H9 (cell line): ENCODE results near the gene MNAT1. TPM values are rescaled to one million over a fixed set of nuclear protein-coding genes. Genes with fewer than 3 reads are reported as not detected.

ENCODE experiments used
- DNase-seq: peaks from one replicate; pipeline ENCODE4 v3.0.0-alpha.2; 2017
- H2AFZ ChIP-seq: one replicate; pipeline ENCODE4 v1.6.1; 2013; ENCODE audit warnings: mild to moderate bottlenecking, low read length, control low read depth, moderate library complexity
- H2AK5ac ChIP-seq: 2 replicates; pipeline ENCODE4 v1.6.1; 2013; ENCODE audit warnings: low read length, control low read depth, mixed read lengths; ENCODE audit not compliant: insufficient read length
- H2BK120ac ChIP-seq: one replicate; pipeline ENCODE4 v1.6.1; 2013; ENCODE audit warnings: low read depth, mild to moderate bottlenecking, low read length, control low read depth, inconsistent platforms; ENCODE audit not compliant: poor library complexity, severe bottlenecking
- H2BK12ac ChIP-seq: 2 replicates; pipeline ENCODE4 v1.6.1; 2013; ENCODE audit warnings: low read length, control low read depth, mixed read lengths, low read depth; ENCODE audit not compliant: insufficient read length
- H2BK15ac ChIP-seq: 2 replicates; pipeline ENCODE4 v1.6.1; 2013; ENCODE audit warnings: low read depth, low read length, control low read depth
- H2BK20ac ChIP-seq: one replicate; pipeline ENCODE4 v1.6.1; 2013; ENCODE audit warnings: low read depth, mild to moderate bottlenecking, low read length, control low read depth, inconsistent platforms; ENCODE audit not compliant: poor library complexity, severe bottlenecking
- H2BK5ac ChIP-seq: 2 replicates; pipeline ENCODE4 v1.6.1; 2013; ENCODE audit warnings: low read length, control low read depth, mixed read lengths; ENCODE audit not compliant: insufficient read length
- H3K14ac ChIP-seq: 2 replicates; pipeline ENCODE4 v1.6.1; 2013; ENCODE audit warnings: low read length, control low read depth; ENCODE audit not compliant: insufficient read depth
- H3K18ac ChIP-seq: 2 replicates; pipeline ENCODE4 v1.6.1; 2013; ENCODE audit warnings: low read depth, mild to moderate bottlenecking, mixed read lengths, low read length, control low read depth; ENCODE audit not compliant: insufficient read length
- H3K23ac ChIP-seq: 2 replicates; pipeline ENCODE4 v1.6.1; 2013; ENCODE audit warnings: low read length, control low read depth, mixed read lengths, low read depth; ENCODE audit not compliant: insufficient read length
- H3K23me2 ChIP-seq: 2 replicates; pipeline ENCODE4 v1.6.1; 2013; ENCODE audit warnings: low read depth, mild to moderate bottlenecking, mixed read lengths, low read length, control low read depth; ENCODE audit not compliant: insufficient read length, poor library complexity, severe bottlenecking
- H3K27ac ChIP-seq: 2 replicates; pipeline ENCODE4 v1.5.1; 2013; ENCODE audit warnings: low read length, control low read depth, mixed read lengths, low read depth; ENCODE audit not compliant: insufficient read length
- H3K27me3 ChIP-seq: 2 replicates; pipeline ENCODE4 v1.6.1; 2013; ENCODE audit warnings: low read length, control low read depth, inconsistent platforms; ENCODE audit not compliant: insufficient read depth
- H3K4ac ChIP-seq: 2 replicates; pipeline ENCODE4 v1.6.1; 2013; ENCODE audit warnings: low read depth, mild to moderate bottlenecking, control low read depth, inconsistent platforms, low read length, moderate library complexity
- H3K4me1 ChIP-seq: 2 replicates; pipeline ENCODE4 v1.6.1; 2013; ENCODE audit warnings: low read length, control low read depth, inconsistent platforms; ENCODE audit not compliant: insufficient read depth
- H3K4me2 ChIP-seq: 2 replicates; pipeline ENCODE4 v1.6.1; 2013; ENCODE audit warnings: low read length, control low read depth, mixed read lengths; ENCODE audit not compliant: insufficient read length, insufficient read depth
- H3K56ac ChIP-seq: 2 replicates; pipeline ENCODE4 v1.6.1; 2013; ENCODE audit warnings: low read depth, mild to moderate bottlenecking, mixed read lengths, low read length, control low read depth; ENCODE audit not compliant: insufficient read length
- H3K79me1 ChIP-seq: 2 replicates; pipeline ENCODE4 v1.6.1; 2013; ENCODE audit warnings: low read depth, mild to moderate bottlenecking, moderate library complexity, low read length, control low read depth, inconsistent platforms; ENCODE audit not compliant: insufficient read depth, poor library complexity, severe bottlenecking
- H3K79me2 ChIP-seq: 2 replicates; pipeline ENCODE4 v1.6.1; 2013; ENCODE audit warnings: low read length, control low read depth, inconsistent platforms; ENCODE audit not compliant: insufficient read depth
- H3K9ac ChIP-seq: 2 replicates; pipeline ENCODE4 v1.6.1; 2013; ENCODE audit warnings: low read length, control low read depth, mixed read lengths; ENCODE audit not compliant: insufficient read length; ENCODE audit errors: extremely low read depth
- H3K9me3 ChIP-seq: one replicate; pipeline ENCODE4 v1.6.1; 2013; ENCODE audit warnings: low read depth, low read length, inconsistent platforms; ENCODE audit not compliant: control insufficient read depth
- H3T11ph ChIP-seq: one replicate; pipeline ENCODE4 v1.6.1; 2013; ENCODE audit warnings: mild to moderate bottlenecking, low read length, control low read depth, inconsistent platforms
- H4K20me1 ChIP-seq: one replicate; pipeline ENCODE4 v1.6.1; 2013; ENCODE audit not compliant: control insufficient read depth, insufficient read length, insufficient read depth
- H4K5ac ChIP-seq: 2 replicates; pipeline ENCODE4 v1.6.1; 2013; ENCODE audit warnings: low read depth, mild to moderate bottlenecking, mixed read lengths, low read length, control low read depth; ENCODE audit not compliant: insufficient read length
- H4K8ac ChIP-seq: replicated peaks from 2 replicates; pipeline ENCODE4 v1.6.1; 2013; ENCODE audit warnings: low read length, control low read depth, mixed read lengths, low read depth; ENCODE audit not compliant: insufficient read length
- H4K91ac ChIP-seq: 2 replicates; pipeline ENCODE4 v1.6.1; 2013; ENCODE audit warnings: low read depth, mild to moderate bottlenecking, moderate library complexity, mixed read lengths, low read length, control low read depth; ENCODE audit not compliant: insufficient read length
- H3K27ac Mint-ChIP-seq, 3 experiments: 2 replicates in 2 of 3; 3 replicates in 1 of 3; pipeline ENCODE4 v1.8.0; 2020 to 2021; ENCODE audit warnings: mixed read lengths in 3 of 3, mild to moderate bottlenecking in 1 of 3, moderate library complexity in 1 of 3
- H3K27me3 Mint-ChIP-seq: 2 replicates; pipeline ENCODE4 v1.8.0; 2021; ENCODE audit warnings: low read depth, mild to moderate bottlenecking, moderate library complexity, mixed read lengths
- H3K36me3 Mint-ChIP-seq, 3 experiments: 2 replicates in 2 of 3; 3 replicates in 1 of 3; pipeline ENCODE4 v1.8.0; 2020 to 2021; ENCODE audit warnings: low read depth in 3 of 3, mixed read lengths in 3 of 3; ENCODE audit not compliant: insufficient read depth in 1 of 3
- H3K4me1 Mint-ChIP-seq, 2 experiments: 2 replicates each; pipeline ENCODE4 v1.8.0; 2020; ENCODE audit warnings: mixed read lengths in 2 of 2
- H3K4me3 Mint-ChIP-seq, 2 experiments: 2 replicates in 1 of 2; 3 replicates in 1 of 2; pipeline ENCODE4 v1.8.0; 2020 to 2021; ENCODE audit warnings: mild to moderate bottlenecking in 2 of 2, mixed read lengths in 2 of 2, moderate library complexity in 1 of 2
- H3K9me3 Mint-ChIP-seq, 2 experiments: 2 replicates in 1 of 2; 3 replicates in 1 of 2; pipeline ENCODE4 v1.8.0; 2020; ENCODE audit warnings: mild to moderate bottlenecking in 2 of 2, mixed read lengths in 2 of 2, moderate library complexity in 1 of 2
- WGBS: extraction: QIAGEN DNeasy Blood & Tissue Kit; methylation state at CpG from one replicate; pipeline ENCODE4 v1.1.7; 2013; ENCODE audit warnings: missing lambda C conversion rate, low lambda C conversion rate, mixed read lengths; ENCODE audit not compliant: insufficient read length; ENCODE audit errors: extremely low coverage; 5-methylcytosine and 5-hydroxymethylcytosine counted together
- total RNA-seq: library from RNA; stranded (reverse); gene quantifications from 2 replicates; pipeline ENCODE4 v1.2.1, GENCODE V29; 2021
- TF ChIP-seq, protein P1 (sequence below): fragments of 200-600 bp; sonication (generic); conservative IDR thresholded peaks from 3 replicates; pipeline ENCODE4 v1.8.0; 2021; ENCODE audit warnings: antibody characterized with exemption, mild to moderate bottlenecking

MNAT1 gene
- total RNA-seq, 1 experiment from 2014 or later = 43.1 TPM

DNA sequence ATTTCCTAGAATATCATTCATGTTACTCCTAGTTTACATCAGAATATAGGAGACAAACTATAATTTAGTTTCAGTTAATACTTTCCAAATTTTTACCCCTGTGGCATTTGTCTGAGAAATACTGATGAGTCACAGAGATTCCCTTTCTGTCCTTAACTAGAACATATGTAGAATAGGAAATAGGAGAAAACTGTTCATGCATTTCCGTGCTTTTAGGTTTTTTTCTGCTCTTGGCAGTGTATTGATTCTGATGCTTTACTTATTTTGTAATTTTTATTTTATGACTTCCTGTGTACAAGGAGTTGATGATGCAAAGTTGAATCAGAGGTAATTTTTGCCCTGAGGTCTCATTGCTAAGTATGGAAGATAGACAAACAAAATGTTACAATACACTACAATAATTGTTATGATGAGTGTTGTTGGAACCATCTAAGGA is 23.0 kb downstream of the MNAT1 start:
- no peaks in the 10 kb centered on the region for H3K79me1 ChIP-seq
- H3K36me3 Mint-ChIP-seq = no peaks in the 10 kb centered on the region; a peak in 1 of 7 replicates
- no peak overlapping the region for H3K23ac ChIP-seq
- no peak overlapping the region for H2BK15ac ChIP-seq
- H2AFZ ChIP-seq = no peak overlapping the region
- no peak overlapping the region for H4K91ac ChIP-seq
- H3K27ac Mint-ChIP-seq = peak overlapping the region in 2 of 3 experiments; percentile 24 to 93; a peak in 4 of 7 replicates
- no peaks in the 10 kb centered on the region for H3K23me2 ChIP-seq
- no peak overlapping the region for H2BK12ac ChIP-seq
- H3K18ac ChIP-seq = no peak overlapping the region
- no peak overlapping the region for H3T11ph ChIP-seq
- H2AK5ac ChIP-seq = no peak overlapping the region
- no CpG with 5 or more reads among the region's 1 CpG for WGBS
- peaks cover 3% of the 10 kb centered on the region; the same call in 1 of the 2 replicates for H3K4me1 ChIP-seq
- no peak overlapping the region for H2BK20ac ChIP-seq
- H4K20me1 ChIP-seq = no peaks in the 10 kb centered on the region
- no peak overlapping the region for H3K4me2 ChIP-seq
- no peaks in the 10 kb centered on the region for H3K9me3 Mint-ChIP-seq
- H3K79me2 ChIP-seq = peaks cover 4% of the 10 kb centered on the region; the same call in 1 of the 2 replicates
- no peaks in the 10 kb centered on the region for H3K27me3 Mint-ChIP-seq
- no peak overlapping the region for H3K14ac ChIP-seq
- H3K4me3 Mint-ChIP-seq = no peak overlapping the region
- H4K8ac ChIP-seq = no peak overlapping the region
- no peak overlapping the region for H3K4ac ChIP-seq
- H3K56ac ChIP-seq = no peak overlapping the region
- no peak overlapping the region for H4K5ac ChIP-seq
- H3K9me3 ChIP-seq = no peaks in the 10 kb centered on the region
- TF ChIP-seq, protein P1, sequence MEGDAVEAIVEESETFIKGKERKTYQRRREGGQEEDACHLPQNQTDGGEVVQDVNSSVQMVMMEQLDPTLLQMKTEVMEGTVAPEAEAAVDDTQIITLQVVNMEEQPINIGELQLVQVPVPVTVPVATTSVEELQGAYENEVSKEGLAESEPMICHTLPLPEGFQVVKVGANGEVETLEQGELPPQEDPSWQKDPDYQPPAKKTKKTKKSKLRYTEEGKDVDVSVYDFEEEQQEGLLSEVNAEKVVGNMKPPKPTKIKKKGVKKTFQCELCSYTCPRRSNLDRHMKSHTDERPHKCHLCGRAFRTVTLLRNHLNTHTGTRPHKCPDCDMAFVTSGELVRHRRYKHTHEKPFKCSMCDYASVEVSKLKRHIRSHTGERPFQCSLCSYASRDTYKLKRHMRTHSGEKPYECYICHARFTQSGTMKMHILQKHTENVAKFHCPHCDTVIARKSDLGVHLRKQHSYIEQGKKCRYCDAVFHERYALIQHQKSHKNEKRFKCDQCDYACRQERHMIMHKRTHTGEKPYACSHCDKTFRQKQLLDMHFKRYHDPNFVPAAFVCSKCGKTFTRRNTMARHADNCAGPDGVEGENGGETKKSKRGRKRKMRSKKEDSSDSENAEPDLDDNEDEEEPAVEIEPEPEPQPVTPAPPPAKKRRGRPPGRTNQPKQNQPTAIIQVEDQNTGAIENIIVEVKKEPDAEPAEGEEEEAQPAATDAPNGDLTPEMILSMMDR = no peak
- H2BK120ac ChIP-seq = no peak overlapping the region
- H3K27me3 ChIP-seq = no peaks in the 10 kb centered on the region
- H2BK5ac ChIP-seq = no peak overlapping the region
- no peak for DNase-seq
- no peak overlapping the region for H3K9ac ChIP-seq
- H3K4me1 Mint-ChIP-seq = peaks cover 61 to 67% of the 10 kb centered on the region in 2 experiments
- H3K27ac ChIP-seq = no peak overlapping the region
